GM12878 (cell line): Measurements from ENCODE around the gene ZYG11A. TPM values are rescaled to one million over a fixed set of nuclear protein-coding genes. Genes with fewer than 3 reads are reported as not detected.
"Not testable (repeated sequence)": the region's sequence is repeated elsewhere in the genome, so short reads cannot be mapped to it uniquely, and the experiment has no call there.

ENCODE experiments used
- ATAC-seq: fragments of 200-7000 bp; cut with Tn5 transposase; 3 replicates; pipeline ENCODE4 v1.9.1; 2020; ENCODE audit warnings: mild to moderate bottlenecking, moderate library complexity
- BruUV-seq: library from RNA; stranded (reverse); fragments of 400-500 nt; replicated peaks from 2 replicates; lab custom pipeline; 2021; lab: Mats Ljungman, UMichigan
- CTCF ChIA-PET: fragments of 300-600 bp; sonication (Branson Sonifier 250); formaldehyde crosslinking; extraction: SDS; loops from one replicate; lab custom pipeline; 2021; ENCODE audit warnings: inconsistent platforms; lab: Yijun Ruan, JAX
- POLR2A ChIA-PET: fragments of 350-600 bp; formaldehyde crosslinking; extraction: SDS; loops from one replicate; lab custom pipeline; 2021; ENCODE audit warnings: inconsistent platforms; lab: Charles Lee
- RAD21 ChIA-PET: fragments of 300-600 bp; sonication (Branson Sonifier 250); formaldehyde crosslinking; loops from one replicate; lab custom pipeline; 2023; ENCODE audit warnings: antibody characterized with exemption; ENCODE audit not compliant: unreplicated experiment; lab: Charles Lee
- SMC1A ChIA-PET: fragments of 300-600 bp; sonication (Branson Sonifier 250); formaldehyde crosslinking; loops from one replicate; lab custom pipeline; 2023; ENCODE audit not compliant: unreplicated experiment, uncharacterized antibody; lab: Charles Lee
- DNase-seq: peaks from one replicate; pipeline ENCODE4 v3.0.0-alpha.2; 2011; ENCODE audit warnings: low read depth, low spot score
- FAIRE-seq: peaks from 3 replicates; lab custom pipeline; 2011; peaks lifted over from hg19 to GRCh38; lab: Jason Lieb, UNC
- H2AFZ ChIP-seq: 2 replicates; pipeline ENCODE4 v1.6.0; 2011; ENCODE audit warnings: low read depth, low read length, control low read depth; ENCODE audit not compliant: control insufficient read depth
- H3K27ac ChIP-seq: 2 replicates; pipeline ENCODE4 v1.5.1; 2011; ENCODE audit warnings: control low read depth; ENCODE audit not compliant: control insufficient read depth, insufficient read depth
- H3K27me3 ChIP-seq, 2 experiments: replicated peaks in 1 of 2; 2 replicates each; pipeline versions ENCODE4 v1.6.0 to v1.6.1; 2011; ENCODE audit warnings: low read length in 1 of 2; ENCODE audit not compliant: control insufficient read depth in 2 of 2, insufficient read depth in 2 of 2
- H3K36me3 ChIP-seq, 2 experiments: 2 replicates each; pipeline ENCODE4 v1.5.1; 2011; ENCODE audit warnings: low read length in 1 of 2; ENCODE audit not compliant: control insufficient read depth in 2 of 2, insufficient read depth in 2 of 2
- H3K4me1 ChIP-seq: 2 replicates; pipeline ENCODE4 v1.6.1; 2011; ENCODE audit warnings: mild to moderate bottlenecking, low read length, moderate library complexity, mixed read lengths; ENCODE audit not compliant: control insufficient read depth, insufficient read depth
- H3K4me2 ChIP-seq: 2 replicates; pipeline ENCODE4 v1.6.0; 2011; ENCODE audit warnings: control low read depth; ENCODE audit not compliant: control insufficient read depth, insufficient read depth
- H3K4me3 ChIP-seq: fragments of 200-600 bp; sonication (generic); 2 replicates; pipeline ENCODE4 v1.5.1; 2016
- H3K79me2 ChIP-seq: 2 replicates; pipeline ENCODE4 v1.6.0; 2011; ENCODE audit warnings: low read length; ENCODE audit not compliant: control insufficient read depth, insufficient read depth
- H3K9ac ChIP-seq: 2 replicates; pipeline ENCODE4 v1.8.0; 2011; ENCODE audit warnings: low read length, control low read depth, mixed read lengths; ENCODE audit not compliant: control insufficient read depth, insufficient read depth
- H3K9me3 ChIP-seq: replicated peaks from 3 replicates; pipeline ENCODE4 v1.5.1; 2011; ENCODE audit warnings: mild to moderate bottlenecking, low read length; ENCODE audit not compliant: control insufficient read depth, insufficient read depth
- H4K20me1 ChIP-seq: 2 replicates; pipeline ENCODE4 v1.6.0; 2011; ENCODE audit not compliant: control insufficient read depth, insufficient read depth
- IRF5 ChIP-seq: fragments of 450-650 bp; IDR thresholded peaks from 2 replicates; pipeline ENCODE4 v1.6.1; 2017; ENCODE audit warnings: borderline replicate concordance
- JUNB ChIP-seq: IDR thresholded peaks from 2 replicates; pipeline ENCODE4 v1.6.1; 2016; ENCODE audit warnings: antibody characterized with exemption, mild to moderate bottlenecking
- RFX5 ChIP-seq: IDR thresholded peaks from 2 replicates; pipeline ENCODE4 v1.6.1; 2011; ENCODE audit warnings: low read depth, low read length, improper control_type of control experiment
- WGBS: methylation state at CpG from one replicate; pipeline ENCODE4 v1.1.6; 2016; ENCODE audit warnings: low lambda C conversion rate; ENCODE audit not compliant: insufficient replicate concordance, insufficient coverage; ENCODE audit errors: missing lambda C conversion rate; 5-methylcytosine and 5-hydroxymethylcytosine counted together
- in situ Hi-C: fragments of 300-500 bp; cut with MboI; formaldehyde crosslinking; loops from 9 replicates; pipeline ENCODE4 v1.14.3; 2018; ENCODE audit warnings: mixed read lengths
- intact Hi-C: fragments of 100-400 bp; cut with micrococcal nuclease; formaldehyde crosslinking; loops from one replicate; pipeline ENCODE4 v1.14.2; 2022; ENCODE audit not compliant: unreplicated experiment
- polyA plus RNA-seq, 11 experiments: library from polyadenylated mRNA; depleted of rRNA in 4 of 11; unstranded in 6 of 11; stranded (reverse) in 5 of 11; fragments of >200 nt; fragmentation: Nextera tagmentation in 4 of 11; fragmentation: Illumina TruSeq in 1 of 11; extraction: Ambion mirVana in 4 of 11; extraction: Trizol in 1 of 11; gene quantifications; 1 replicate in 1 of 11; 2 replicates in 10 of 11; pipeline versions ENCODE4 v1.2.1 to v1.2.3, GENCODE V29; 2011 to 2016; ENCODE audit warnings: inconsistent platforms in 2 of 11, missing spikeins in 2 of 11, low read depth in 1 of 11
- total RNA-seq, 4 experiments: library from RNA; depleted of rRNA in 3 of 4; stranded (reverse); fragments of >200 nt in 3 of 4; fragmentation: Illumina TruSeq in 1 of 4; extraction: Trizol in 1 of 4; gene quantifications; 2 replicates each; pipeline versions ENCODE4 v1.2.1 to v1.2.3, GENCODE V29; 2013 to 2021

ZYG11A gene
- total and polyA plus RNA-seq, 10 of the 15 experiments (the other 5 are each of a cell fraction or from before 2014, with no cell fraction given): 0.22 to 6.4 (median 0.68) TPM

- H3K9me3 ChIP-seq, H3K9ac ChIP-seq, CTCF ChIA-PET, ATAC-seq, in situ Hi-C loops, intact Hi-C loops, H3K27ac ChIP-seq, H3K79me2 ChIP-seq, BruUV-seq, H3K4me2 ChIP-seq, H3K4me1 ChIP-seq, RAD21 ChIA-PET, H3K36me3 ChIP-seq, H3K4me3 ChIP-seq, H3K27me3 ChIP-seq, H4K20me1 ChIP-seq, DNase-seq, FAIRE-seq, H2AFZ ChIP-seq: not testable (repeated sequence)
- ChIA-PET SMC1A (interaction anchor here (1.4 kb wide), 1 partner anchor 16 kb away, joined by 7 read pairs; no protein-coding TSS in a partner anchor), POLR2A (interaction anchor here (0.6 kb wide), 1 partner anchor 9 kb away, joined by 4 read pairs; no protein-coding TSS in a partner anchor)
- WGBS: 88% methylated on average over 8 of the region's 29 CpGs
These were observed 27.2 kb downstream of the ZYG11A start for GRCh38 chr1:52869727-52870126.

- intact Hi-C loops: no loop called here
- Histone ChIP-seq H3K36me3 (peaks cover 2 to 3% of the 10 kb centered on the region in 2 experiments; a peak in 2 of 4 replicates), H3K9ac (no peak overlapping the region), H3K27me3 (no peaks in the 10 kb centered on the region), H4K20me1 (no peaks in the 10 kb centered on the region), H2AFZ (no peak overlapping the region), H3K4me1 (no peaks in the 10 kb centered on the region), H3K27ac (no peak overlapping the region), H3K9me3 (no peaks in the 10 kb centered on the region), H3K4me3 (no peak overlapping the region), H3K79me2 (no peaks in the 10 kb centered on the region), H3K4me2 (no peak overlapping the region)
- FAIRE-seq: no peak
- no peak for DNase-seq
- ATAC-seq: no peak
- RAD21 ChIA-PET: no interaction called here
- WGBS: 36% methylated on average over 2 of the region's 2 CpGs
- POLR2A ChIA-PET: interaction anchor here (0.6 kb wide), 1 partner anchor 36 kb away, joined by 5 read pairs; no protein-coding TSS in a partner anchor
- no TSS peak for BruUV-seq
- SMC1A ChIA-PET: interaction anchor here (1.1 to 1.9 kb wide), 2 partner anchors 11 to 17 kb away, joined by 3 to 5 read pairs; no protein-coding TSS in a partner anchor
- CTCF ChIA-PET: interaction anchor here (2.0 kb wide), 1 partner anchor 45 kb away, joined by 5 read pairs; the partner anchor contains the start of gene ECHDC2
- in situ Hi-C loops: no loop called here
- TF ChIP-seq RFX5: no peak
- no peak for TF ChIP-seq IRF5
- no peak for TF ChIP-seq JUNB
These were observed 34.3 kb downstream of the ZYG11A start for GRCh38 chr1:52876843-52877242.
